Forelimb muscle (tissue), 1 donor: ENCODE data around the gene TRIM47. TPM values are rescaled to one million over a fixed set of nuclear protein-coding genes. Genes with fewer than 3 reads are reported as not detected.

Source experiments
- DNase-seq: peaks from one replicate; pipeline ENCODE4 v3.0.0-alpha.2; 2013; ENCODE audit warnings: low read depth
- polyA plus RNA-seq: library from polyadenylated mRNA; unstranded; fragments of 120-200 nt; gene quantifications from one replicate; pipeline ENCODE4 v1.2.1, GENCODE V29; 2013; ENCODE audit not compliant: insufficient read length

Gene TRIM47
- polyA plus RNA-seq, 1 donor, result 19.3 TPM

GRCh38 chr17:75832164-75832651 lies 46.2 kb downstream of the TRIM47 start:
- no peak for DNase-seq

- no peak for DNase-seq
Observed at GRCh38 chr17:75831032-75831571, 47.3 kb downstream of the TRIM47 start.

GRCh38 chr17:75830164-75831031 lies 48.0 kb downstream of the TRIM47 start:
- no peak for DNase-seq

- DNase-seq, result no peak
Observed at GRCh38 chr17:75829747-75830146, 48.6 kb downstream of the TRIM47 start.

- DNase-seq, result no peak
Observed at GRCh38 chr17:75828741-75829140, 49.6 kb downstream of the TRIM47 start.

GRCh38 chr17:75828076-75828400 lies 50.3 kb downstream of the TRIM47 start:
- no peak for DNase-seq

GRCh38 chr17:75827308-75828075 lies 50.9 kb downstream of the TRIM47 start:
- no peak for DNase-seq

GRCh38 chr17:75826561-75827307 lies 51.6 kb downstream of the TRIM47 start:
- no peak for DNase-seq

- no peak for DNase-seq
Observed at GRCh38 chr17:75825748-75826370, 52.5 kb downstream of the TRIM47 start.

- no peak for DNase-seq
Observed at GRCh38 chr17:75825149-75825552, 53.2 kb downstream of the TRIM47 start.

- DNase-seq, result no peak
Observed at GRCh38 chr17:75824666-75825065, 53.7 kb downstream of the TRIM47 start.

Other genes with a start within 250 kb of the TRIM47 start
- 9.2 TPM for gene SMIM5, start 245.1 kb downstream of the TRIM47 start, polyA plus RNA-seq
- 15.0 TPM for gene RECQL5, start 211.4 kb downstream of the TRIM47 start, polyA plus RNA-seq
- 72.4 TPM for gene SAP30BP, start 211.2 kb downstream of the TRIM47 start, polyA plus RNA-seq
- 4.6 TPM for gene ITGB4, start 157.1 kb downstream of the TRIM47 start, polyA plus RNA-seq
- gene GALK1, start 113.4 kb downstream of the TRIM47 start, polyA plus RNA-seq, result 24.8 TPM
- 21.9 TPM for gene UNK, start 93.8 kb downstream of the TRIM47 start, polyA plus RNA-seq
- 3.7 TPM for gene UNC13D, start 34.2 kb downstream of the TRIM47 start, polyA plus RNA-seq
- 51.9 TPM for gene WBP2, start 23.2 kb downstream of the TRIM47 start, polyA plus RNA-seq
- gene TRIM65, start 18.4 kb upstream of the TRIM47 start, polyA plus RNA-seq, result 16.4 TPM
- 73.6 TPM for gene MRPL38, start 26.3 kb upstream of the TRIM47 start, polyA plus RNA-seq
- 7.9 TPM for gene FBF1, start 62.5 kb upstream of the TRIM47 start, polyA plus RNA-seq
- 18.9 TPM for gene ACOX1, start 100.6 kb upstream of the TRIM47 start, polyA plus RNA-seq
- gene TEN1, start 100.7 kb upstream of the TRIM47 start, polyA plus RNA-seq, result 9.9 TPM
- gene CDK3, start 122.3 kb upstream of the TRIM47 start, polyA plus RNA-seq, result 4.6 TPM
- gene EVPL, start 148.7 kb upstream of the TRIM47 start, polyA plus RNA-seq, result 0.20 TPM
- gene SRP68, start 193.9 kb upstream of the TRIM47 start, polyA plus RNA-seq, result 82.4 TPM
- not detected for gene GALR2, start 196.2 kb upstream of the TRIM47 start, polyA plus RNA-seq
- gene ZACN, start 200.6 kb upstream of the TRIM47 start, polyA plus RNA-seq, result 7.2 TPM
- 78.3 TPM for gene EXOC7, start 225.2 kb upstream of the TRIM47 start, polyA plus RNA-seq